Gastroesophageal sphincter (tissue), 4 donors: ENCODE results near the gene STYK1. TPM values are rescaled to one million over a fixed set of nuclear protein-coding genes. Genes with fewer than 3 reads are reported as not detected.

Source experiments
- ATAC-seq: fragments of 150-250 bp; one replicate; pipeline ENCODE4 v1.9.1; 2016; ENCODE audit warnings: mild to moderate bottlenecking, moderate library complexity
- H3K27ac ChIP-seq, 4 donors: fragments of 200-600 bp; sonication (generic) in 3 of 4; 1 replicate in 3 of 4; 2 replicates in 1 of 4; pipeline ENCODE4 v1.5.1; 2016 to 2019
- H3K27me3 ChIP-seq: fragments of 200-600 bp; sonication (generic); one replicate; pipeline ENCODE4 v1.5.1; 2019
- H3K36me3 ChIP-seq, 2 donors: fragments of 200-600 bp; sonication (generic); one replicate each; pipeline ENCODE4 v1.5.1; 2019; ENCODE audit warnings: control low read depth in 1 of 2
- H3K4me1 ChIP-seq, 3 donors: fragments of 200-600 bp; sonication (generic); 1 replicate in 2 of 3; 2 replicates in 1 of 3; pipeline ENCODE4 v1.5.1; 2016 to 2019; ENCODE audit warnings: control low read depth in 2 of 3
- H3K4me3 ChIP-seq, 2 donors: fragments of 200-600 bp; sonication (generic); one replicate each; pipeline ENCODE4 v1.5.1; 2019; ENCODE audit warnings: mild to moderate bottlenecking in 1 of 2, moderate library complexity in 1 of 2
- H3K9me3 ChIP-seq, 3 donors: fragments of 200-600 bp; sonication (generic); one replicate each; pipeline ENCODE4 v1.5.1; 2017 to 2019; ENCODE audit warnings: control low read depth in 2 of 3
- EP300 ChIP-seq: sonication (generic); formaldehyde crosslinking; IDR thresholded peaks from one replicate; pipeline ENCODE4 v1.6.1; 2017; ENCODE audit warnings: antibody characterized with exemption, mild to moderate bottlenecking
- POLR2A ChIP-seq, 2 donors: fragments of 450-650 bp; IDR thresholded peaks; one replicate each; pipeline ENCODE4 v1.6.1; 2017; ENCODE audit warnings: antibody characterized with exemption in 2 of 2, mild to moderate bottlenecking in 2 of 2, moderate library complexity in 1 of 2
- POLR2AphosphoS5 ChIP-seq: sonication (generic); formaldehyde crosslinking; IDR thresholded peaks from one replicate; pipeline ENCODE4 v1.6.1; 2017; ENCODE audit warnings: antibody characterized with exemption
- WGBS, 2 donors: methylation state at CpG; one replicate each; pipeline ENCODE4 v1.1.5; 2018; ENCODE audit warnings: low coverage in 1 of 2; 5-methylcytosine and 5-hydroxymethylcytosine counted together
- total RNA-seq, 4 donors: library from RNA; depleted of rRNA; stranded (reverse); fragments of >200 nt; gene quantifications; one replicate each; pipeline ENCODE4 v1.1.0, GENCODE V29; 2016
- TF ChIP-seq, protein P1 (sequence below), 4 experiments: fragments of 200-600 bp in 2 of 4; fragments of 450-650 bp in 2 of 4; sonication (generic) in 1 of 4; IDR thresholded peaks; one replicate each; pipeline ENCODE4 v1.5.1; 2017 to 2019; ENCODE audit warnings: antibody characterized with exemption in 4 of 4, mild to moderate bottlenecking in 2 of 4, moderate library complexity in 2 of 4

STYK1 gene
- total RNA-seq, 4 donors from 2014 or later = 0.40 to 0.77 (median 0.62) TPM; not detected in 1

GRCh38 chr12:10697862-10698261 is 24.0 kb upstream of the STYK1 start:
- TF ChIP-seq, protein P1, sequence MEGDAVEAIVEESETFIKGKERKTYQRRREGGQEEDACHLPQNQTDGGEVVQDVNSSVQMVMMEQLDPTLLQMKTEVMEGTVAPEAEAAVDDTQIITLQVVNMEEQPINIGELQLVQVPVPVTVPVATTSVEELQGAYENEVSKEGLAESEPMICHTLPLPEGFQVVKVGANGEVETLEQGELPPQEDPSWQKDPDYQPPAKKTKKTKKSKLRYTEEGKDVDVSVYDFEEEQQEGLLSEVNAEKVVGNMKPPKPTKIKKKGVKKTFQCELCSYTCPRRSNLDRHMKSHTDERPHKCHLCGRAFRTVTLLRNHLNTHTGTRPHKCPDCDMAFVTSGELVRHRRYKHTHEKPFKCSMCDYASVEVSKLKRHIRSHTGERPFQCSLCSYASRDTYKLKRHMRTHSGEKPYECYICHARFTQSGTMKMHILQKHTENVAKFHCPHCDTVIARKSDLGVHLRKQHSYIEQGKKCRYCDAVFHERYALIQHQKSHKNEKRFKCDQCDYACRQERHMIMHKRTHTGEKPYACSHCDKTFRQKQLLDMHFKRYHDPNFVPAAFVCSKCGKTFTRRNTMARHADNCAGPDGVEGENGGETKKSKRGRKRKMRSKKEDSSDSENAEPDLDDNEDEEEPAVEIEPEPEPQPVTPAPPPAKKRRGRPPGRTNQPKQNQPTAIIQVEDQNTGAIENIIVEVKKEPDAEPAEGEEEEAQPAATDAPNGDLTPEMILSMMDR (IDR thresholded peaks at IDR 0.05) = no peak
- no peak for TF ChIP-seq POLR2AphosphoS5
- no peak for TF ChIP-seq EP300
- no peak for TF ChIP-seq POLR2A (IDR thresholded peaks at IDR 0.05)
- Histone ChIP-seq H3K4me3 (no peak overlapping the region), H3K4me1 (no peaks in the 10 kb centered on the region), H3K36me3 (peaks cover 6 to 88% of the 10 kb centered on the region in 2 donors), H3K27ac (no peak overlapping the region), H3K9me3 (no peaks in the 10 kb centered on the region), H3K27me3 (no peaks in the 10 kb centered on the region)
- ATAC-seq = no peak
- 83 to 93% methylated on average over 1 of the region's 1 CpG for WGBS, 2 donors

- Histone ChIP-seq H3K36me3 (peaks cover 6 to 81% of the 10 kb centered on the region in 2 donors), H3K4me3 (no peak overlapping the region), H3K4me1 (no peaks in the 10 kb centered on the region), H3K27me3 (no peaks in the 10 kb centered on the region), H3K27ac (no peak overlapping the region), H3K9me3 (no peaks in the 10 kb centered on the region)
- ATAC-seq = no peak
- whole genome bisulfite sequencing, 2 donors = 95 to 100% methylated on average over 2 of the region's 2 CpGs
- TF ChIP-seq EP300 = no peak
- TF ChIP-seq POLR2A (IDR thresholded peaks at IDR 0.05) = no peak
- no peak for TF ChIP-seq POLR2AphosphoS5
- TF ChIP-seq, protein P1 (IDR thresholded peaks at IDR 0.05) = no peak
Observed at GRCh38 chr12:10697156-10697555, 23.3 kb upstream of the STYK1 start.

DNA sequence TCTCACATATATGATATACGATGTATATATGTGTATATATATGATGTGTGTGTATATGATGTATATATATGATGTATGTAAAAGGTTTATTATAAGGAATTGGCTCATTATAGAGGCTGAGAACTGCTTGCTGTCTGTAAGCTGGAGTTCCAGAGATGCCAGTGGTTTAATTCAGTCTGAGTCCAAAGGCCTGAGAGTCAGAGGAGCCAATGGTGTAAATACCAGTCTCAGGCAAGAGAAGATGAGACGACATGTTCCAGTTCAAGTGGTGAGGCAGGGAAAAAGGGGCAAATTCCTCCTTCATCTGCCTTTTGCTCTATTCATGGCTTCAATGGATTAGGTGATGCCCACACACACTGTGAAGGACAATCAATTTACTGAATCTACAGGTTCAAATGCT is 17.1 kb upstream of the STYK1 start:
- Histone ChIP-seq H3K9me3 (no peaks in the 10 kb centered on the region), H3K4me1 (no peaks in the 10 kb centered on the region), H3K27me3 (no peaks in the 10 kb centered on the region), H3K27ac (no peak overlapping the region), H3K36me3 (peaks cover 0 to 19% of the 10 kb centered on the region in 2 donors), H3K4me3 (no peak overlapping the region)
- TF ChIP-seq POLR2AphosphoS5 (no peak), POLR2A (IDR thresholded peaks at IDR 0.05) (no peak), EP300 (no peak)
- TF ChIP-seq, protein P1 (IDR thresholded peaks at IDR 0.05) = no peak
- 94 to 100% methylated on average over 2 of the region's 2 CpGs for WGBS, 2 donors
- ATAC-seq = no peak

GRCh38 chr12:10689146-10689545 is 15.3 kb upstream of the STYK1 start:
- no peak for ATAC-seq
- WGBS, 2 donors = 20 to 72% methylated on average over 1 to 2 of the region's 2 CpGs
- TF ChIP-seq POLR2AphosphoS5 = no peak
- no peak for TF ChIP-seq POLR2A (IDR thresholded peaks at IDR 0.05)
- TF ChIP-seq, protein P1 (IDR thresholded peaks at IDR 0.05) = no peak
- TF ChIP-seq EP300 = no peak

GRCh38 chr12:10688042-10688441 is 14.2 kb upstream of the STYK1 start:
- TF ChIP-seq, protein P1 (IDR thresholded peaks at IDR 0.05) = no peak
- no peak for TF ChIP-seq POLR2A (IDR thresholded peaks at IDR 0.05)
- no peak for TF ChIP-seq POLR2AphosphoS5
- no peak for TF ChIP-seq EP300
- H3K36me3 ChIP-seq = no peaks in the 10 kb centered on the region
- 70 to 100% methylated on average over 1 of the region's 1 CpG for WGBS, 2 donors
- no peak overlapping the region for H3K27ac ChIP-seq
- no peak overlapping the region for H3K4me3 ChIP-seq
- no peaks in the 10 kb centered on the region for H3K27me3 ChIP-seq
- no peaks in the 10 kb centered on the region for H3K4me1 ChIP-seq
- no peak for ATAC-seq
- no peaks in the 10 kb centered on the region for H3K9me3 ChIP-seq

More at GRCh38 chr12:10689146-10689545, 15.3 kb upstream of the STYK1 start:
- Histone ChIP-seq H3K4me3 (no peak overlapping the region), H3K4me1 (no peaks in the 10 kb centered on the region), H3K36me3 (peaks cover 0 to 8% of the 10 kb centered on the region in 2 donors), H3K9me3 (no peaks in the 10 kb centered on the region), H3K27me3 (no peaks in the 10 kb centered on the region), H3K27ac (no peak overlapping the region)
